Measurements from ENCODE around the gene CD28. TPM values are rescaled to one million over a fixed set of nuclear protein-coding genes. Genes with fewer than 3 reads are reported as not detected.
"Not testable (repeated sequence)": the region's sequence is repeated elsewhere in the genome, so short reads cannot be mapped to it uniquely, and the experiment has no call there.

CD28 gene
- total RNA-seq, 3 donors from 2014 or later, result 78.3 to 124 (median 124) TPM

DNA sequence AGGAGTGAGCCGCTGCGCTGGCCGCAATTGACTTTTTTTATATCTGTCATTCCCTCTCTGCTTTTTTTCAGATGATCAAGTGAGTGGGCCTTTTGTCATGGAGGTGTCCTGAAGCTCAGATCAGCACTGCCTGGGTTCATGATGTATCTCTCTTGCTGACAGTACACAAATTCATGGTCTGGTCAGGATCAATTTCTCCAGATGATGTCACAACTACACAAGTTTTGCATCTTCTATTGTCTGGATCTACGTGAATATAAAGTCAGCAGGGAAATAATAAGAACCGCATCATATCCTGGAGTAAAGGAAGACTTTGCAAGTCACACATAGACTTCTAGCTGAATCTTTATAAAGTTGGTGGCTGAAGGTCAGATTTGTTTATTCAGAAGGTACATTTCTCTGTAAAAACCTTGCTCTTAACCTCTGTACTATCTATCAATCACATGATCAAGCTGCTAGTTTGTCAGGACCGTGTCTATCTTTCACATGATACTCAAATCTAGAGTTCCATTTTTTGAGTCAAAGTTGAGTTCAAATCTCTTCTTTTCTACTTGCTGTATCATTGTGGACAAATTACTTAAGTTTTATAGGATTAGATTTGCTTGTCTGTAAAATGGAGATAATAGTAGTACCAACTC is 13.1 kb upstream of the CD28 start:
- no peaks in the 10 kb centered on the region for H3K27me3 Mint-ChIP-seq (ENCODE audit: low read depth)
- no peak for DNase-seq
- no peaks in the 10 kb centered on the region for H3K9me3 Mint-ChIP-seq
- H3K4me3 Mint-ChIP-seq, result no peak overlapping the region
- H3K4me1 Mint-ChIP-seq (ENCODE audit: low read depth), result peaks cover 16% of the 10 kb centered on the region
- H3K36me3 Mint-ChIP-seq (ENCODE audit: insufficient read depth), result no peaks in the 10 kb centered on the region
- ATAC-seq, result no peak

- ATAC-seq, result no peak
- H3K4me1 Mint-ChIP-seq (ENCODE audit: low read depth), result peaks cover 13% of the 10 kb centered on the region
- H3K27me3 Mint-ChIP-seq (ENCODE audit: low read depth), result no peaks in the 10 kb centered on the region
- no peaks in the 10 kb centered on the region for H3K9me3 Mint-ChIP-seq
- H3K4me3 Mint-ChIP-seq, result no peak overlapping the region
- H3K36me3 Mint-ChIP-seq (ENCODE audit: insufficient read depth), result no peaks in the 10 kb centered on the region
- DNase-seq, result no peak
Observed at GRCh38 chr2:203694191-203694590, 12.2 kb upstream of the CD28 start.

- Mint-ChIP-seq H3K4me3 (no peak overlapping the region), H3K4me1 (ENCODE audit: low read depth) (peaks cover 7% of the 10 kb centered on the region), H3K9me3 (no peaks in the 10 kb centered on the region), H3K27me3 (ENCODE audit: low read depth) (no peaks in the 10 kb centered on the region), H3K36me3 (ENCODE audit: insufficient read depth) (no peaks in the 10 kb centered on the region)
- ATAC-seq, result no peak
- DNase-seq, result no peak
Observed at GRCh38 chr2:203697190-203697589, 9.2 kb upstream of the CD28 start.

- H3K9me3 Mint-ChIP-seq; H3K4me3 Mint-ChIP-seq; ATAC-seq; DNase-seq; H3K27me3 Mint-ChIP-seq (ENCODE audit: low read depth); H3K4me1 Mint-ChIP-seq (ENCODE audit: low read depth); H3K36me3 Mint-ChIP-seq (ENCODE audit: insufficient read depth): not testable (repeated sequence)
Observed at GRCh38 chr2:203697763-203698162, 8.7 kb upstream of the CD28 start.

DNA sequence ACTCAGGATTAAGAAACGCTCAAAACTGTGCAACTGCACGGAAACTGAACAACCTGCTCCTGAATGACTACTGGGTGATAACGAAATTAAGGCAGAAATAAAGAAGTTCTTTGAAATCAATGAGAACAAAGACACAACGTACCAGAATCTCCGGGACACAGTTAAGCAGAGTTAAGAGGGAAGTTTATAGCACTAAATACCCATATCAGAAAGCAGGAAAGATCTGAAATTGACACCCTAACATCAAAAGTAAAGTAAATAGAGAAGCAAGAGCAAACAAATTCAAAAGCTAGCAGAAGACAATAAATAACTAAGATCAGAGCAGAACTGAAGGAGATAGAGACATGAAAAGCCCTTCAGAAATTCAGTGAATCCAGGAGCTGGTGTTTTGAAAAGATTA is 8.0 kb upstream of the CD28 start:
- H3K9me3 Mint-ChIP-seq; H3K36me3 Mint-ChIP-seq (ENCODE audit: insufficient read depth); H3K4me3 Mint-ChIP-seq; DNase-seq; H3K27me3 Mint-ChIP-seq (ENCODE audit: low read depth); ATAC-seq; H3K4me1 Mint-ChIP-seq (ENCODE audit: low read depth): not testable (repeated sequence)

GRCh38 chr2:203704430-203704829 is 2.0 kb upstream of the CD28 start:
- no peak for DNase-seq
- peaks cover 33% of the 10 kb centered on the region for H3K4me1 Mint-ChIP-seq (ENCODE audit: low read depth)
- peaks cover 10% of the 10 kb centered on the region for H3K36me3 Mint-ChIP-seq (ENCODE audit: insufficient read depth)
- H3K27me3 Mint-ChIP-seq (ENCODE audit: low read depth), result no peaks in the 10 kb centered on the region
- H3K4me3 Mint-ChIP-seq, result peak overlapping the region; percentile 14
- H3K9me3 Mint-ChIP-seq, result peaks cover 7% of the 10 kb centered on the region
- no peak for ATAC-seq

- DNase-seq, result peak; percentile 13
- Mint-ChIP-seq H3K4me3 (peak overlapping the region; percentile 90), H3K27me3 (ENCODE audit: low read depth) (no peaks in the 10 kb centered on the region), H3K4me1 (ENCODE audit: low read depth) (peaks cover 38% of the 10 kb centered on the region), H3K36me3 (ENCODE audit: insufficient read depth) (peaks cover 14% of the 10 kb centered on the region), H3K9me3 (peaks cover 7% of the 10 kb centered on the region)
- peak; percentile 63 to 69 for ATAC-seq
Observed at GRCh38 chr2:203705178-203705577, 1.3 kb upstream of the CD28 start.

DNA sequence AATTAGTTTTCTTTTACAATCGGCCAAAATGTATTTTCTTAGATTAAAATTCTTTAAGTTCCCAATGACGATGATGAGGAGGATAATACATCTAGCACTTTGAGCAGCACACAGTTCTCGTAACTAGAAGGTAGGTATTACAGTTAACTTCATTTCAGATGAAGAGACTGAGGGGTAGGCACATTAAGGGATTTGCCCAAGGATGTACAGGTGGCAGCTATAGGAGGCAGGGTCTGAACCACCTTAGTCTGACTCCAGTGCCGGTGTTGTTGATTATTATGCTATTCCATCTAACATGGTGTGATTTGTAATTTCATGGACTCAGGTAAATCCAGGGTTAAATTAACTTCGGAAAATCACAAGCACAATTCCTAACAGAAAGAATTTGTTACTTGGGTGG is 1.1 kb downstream of the CD28 start:
- H3K9me3 Mint-ChIP-seq, result peaks cover 7% of the 10 kb centered on the region
- DNase-seq (no peak), ATAC-seq (no peak)
- H3K4me3 Mint-ChIP-seq, result peak overlapping the region; percentile 90
- H3K27me3 Mint-ChIP-seq (ENCODE audit: low read depth), result no peaks in the 10 kb centered on the region
- H3K36me3 Mint-ChIP-seq (ENCODE audit: insufficient read depth), result peaks cover 32% of the 10 kb centered on the region
- peaks cover 61% of the 10 kb centered on the region for H3K4me1 Mint-ChIP-seq (ENCODE audit: low read depth)

GRCh38 chr2:203708846-203709396 is 2.5 kb downstream of the CD28 start:
- Mint-ChIP-seq H3K4me3 (peak overlapping the region; percentile 90), H3K27me3 (ENCODE audit: low read depth) (no peaks in the 10 kb centered on the region), H3K9me3 (no peaks in the 10 kb centered on the region), H3K4me1 (ENCODE audit: low read depth) (peaks cover 71% of the 10 kb centered on the region), H3K36me3 (ENCODE audit: insufficient read depth) (peaks cover 45% of the 10 kb centered on the region)
- no peak for ATAC-seq
- DNase-seq, result no peak

- ATAC-seq (no peak), DNase-seq (no peak)
- Mint-ChIP-seq H3K4me3 (peak overlapping the region; percentile 90), H3K9me3 (no peaks in the 10 kb centered on the region), H3K4me1 (ENCODE audit: low read depth) (peaks cover 71% of the 10 kb centered on the region), H3K36me3 (ENCODE audit: insufficient read depth) (peaks cover 45% of the 10 kb centered on the region), H3K27me3 (ENCODE audit: low read depth) (no peaks in the 10 kb centered on the region)
Observed at GRCh38 chr2:203709416-203710040, 3.1 kb downstream of the CD28 start.

DNA sequence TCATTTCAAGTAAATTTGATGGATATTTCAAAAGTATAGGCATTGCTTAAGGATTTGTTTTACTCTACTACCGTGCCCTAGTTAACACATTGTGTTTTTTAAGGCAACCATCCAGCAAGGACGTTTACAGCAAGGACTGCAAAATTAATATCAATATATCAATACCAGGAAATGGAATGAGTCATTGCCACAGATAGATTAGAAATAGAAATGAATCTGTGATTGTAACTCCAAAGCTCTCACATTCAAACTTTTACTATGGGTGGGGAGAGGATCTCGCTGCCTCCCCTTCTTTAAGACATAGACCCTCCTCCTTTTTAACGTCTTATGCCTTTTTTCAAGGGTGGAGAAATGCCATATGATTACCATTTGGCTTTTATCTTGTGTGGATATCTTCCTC is 3.8 kb downstream of the CD28 start:
- DNase-seq, result no peak
- H3K9me3 Mint-ChIP-seq, result no peaks in the 10 kb centered on the region
- H3K4me3 Mint-ChIP-seq, result peak overlapping the region; percentile 90
- no peak for ATAC-seq
- H3K4me1 Mint-ChIP-seq (ENCODE audit: low read depth), result peaks cover 69% of the 10 kb centered on the region
- H3K27me3 Mint-ChIP-seq (ENCODE audit: low read depth), result no peaks in the 10 kb centered on the region
- H3K36me3 Mint-ChIP-seq (ENCODE audit: insufficient read depth), result peaks cover 47% of the 10 kb centered on the region

GRCh38 chr2:203710952-203711351 is 4.5 kb downstream of the CD28 start:
- peaks cover 54% of the 10 kb centered on the region for H3K36me3 Mint-ChIP-seq (ENCODE audit: insufficient read depth)
- ATAC-seq, result peak; percentile 2 to 8
- peaks cover 69% of the 10 kb centered on the region for H3K4me1 Mint-ChIP-seq (ENCODE audit: low read depth)
- H3K27me3 Mint-ChIP-seq (ENCODE audit: low read depth), result no peaks in the 10 kb centered on the region
- peak overlapping the region; percentile 90 for H3K4me3 Mint-ChIP-seq
- no peak for DNase-seq
- no peaks in the 10 kb centered on the region for H3K9me3 Mint-ChIP-seq

DNA sequence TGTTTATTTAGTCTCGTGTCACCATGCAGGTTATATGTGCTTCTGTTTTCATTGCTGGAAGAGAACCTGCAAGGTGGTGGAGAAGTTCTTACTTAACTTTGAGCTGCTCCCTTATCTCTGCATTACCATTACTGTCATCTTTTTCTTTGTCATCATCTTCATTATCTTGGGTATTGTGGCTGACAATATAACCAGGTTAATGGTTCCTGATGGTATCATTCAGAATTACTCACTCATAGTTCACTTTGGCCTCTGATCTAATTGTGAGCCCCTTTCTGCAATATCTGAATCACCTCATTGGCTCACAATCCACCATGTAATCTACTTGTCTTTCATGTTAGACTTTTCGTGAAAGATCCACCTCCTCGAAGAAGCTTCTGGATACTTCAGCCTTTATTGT is 5.0 kb downstream of the CD28 start:
- H3K4me3 Mint-ChIP-seq, result peak overlapping the region; percentile 90
- no peaks in the 10 kb centered on the region for H3K9me3 Mint-ChIP-seq
- DNase-seq (no peak), ATAC-seq (peak; percentile 54 to 60)
- peaks cover 69% of the 10 kb centered on the region for H3K4me1 Mint-ChIP-seq (ENCODE audit: low read depth)
- H3K36me3 Mint-ChIP-seq (ENCODE audit: insufficient read depth), result peaks cover 58% of the 10 kb centered on the region
- no peaks in the 10 kb centered on the region for H3K27me3 Mint-ChIP-seq (ENCODE audit: low read depth)

- Mint-ChIP-seq H3K4me1 (ENCODE audit: low read depth) (peaks cover 85% of the 10 kb centered on the region), H3K36me3 (ENCODE audit: insufficient read depth) (peaks cover 58% of the 10 kb centered on the region), H3K27me3 (ENCODE audit: low read depth) (no peaks in the 10 kb centered on the region), H3K9me3 (no peaks in the 10 kb centered on the region), H3K4me3 (peak overlapping the region; percentile 56)
- no peak for ATAC-seq
- no peak for DNase-seq
Observed at GRCh38 chr2:203713381-203713780, 6.9 kb downstream of the CD28 start.

GRCh38 chr2:203714112-203714511 is 7.7 kb downstream of the CD28 start:
- H3K4me3 Mint-ChIP-seq, result peak overlapping the region; percentile 56
- H3K36me3 Mint-ChIP-seq (ENCODE audit: insufficient read depth), result peaks cover 60% of the 10 kb centered on the region
- ATAC-seq (no peak), DNase-seq (no peak)
- H3K4me1 Mint-ChIP-seq (ENCODE audit: low read depth), result peaks cover 92% of the 10 kb centered on the region
- no peaks in the 10 kb centered on the region for H3K27me3 Mint-ChIP-seq (ENCODE audit: low read depth)
- peaks cover under 1% of the 10 kb centered on the region for H3K9me3 Mint-ChIP-seq

All from activated T-cell treated with anti-CD3 and anti-CD28 coated beads, Interleukin-2, amount 50 U/mL, for 4 hours (primary cell).